MM.1S (cell line): ENCODE results near the gene RFTN1.

Experiments used
- EZH2 ChIP-seq: fragments of 300-600 bp; sonication (generic); optimal IDR thresholded peaks from 2 replicates; pipeline ENCODE3; 2017; ENCODE audit warnings: low read depth, mild to moderate bottlenecking, antibody characterized with exemption, low read length, mixed read lengths
- EZH2phosphoT487 ChIP-seq: fragments of 300-600 bp; sonication (generic); IDR thresholded peaks from 2 replicates; pipeline ENCODE4 v1.6.1; 2018; ENCODE audit warnings: antibody characterized with exemption, low read length
- TF ChIP-seq, protein P1 (sequence below): fragments of 300-600 bp; sonication (generic); IDR thresholded peaks from 2 replicates; pipeline ENCODE4 v1.5.1; 2016; ENCODE audit warnings: antibody characterized with exemption, low read length, mixed read lengths

- TF ChIP-seq, protein P1, sequence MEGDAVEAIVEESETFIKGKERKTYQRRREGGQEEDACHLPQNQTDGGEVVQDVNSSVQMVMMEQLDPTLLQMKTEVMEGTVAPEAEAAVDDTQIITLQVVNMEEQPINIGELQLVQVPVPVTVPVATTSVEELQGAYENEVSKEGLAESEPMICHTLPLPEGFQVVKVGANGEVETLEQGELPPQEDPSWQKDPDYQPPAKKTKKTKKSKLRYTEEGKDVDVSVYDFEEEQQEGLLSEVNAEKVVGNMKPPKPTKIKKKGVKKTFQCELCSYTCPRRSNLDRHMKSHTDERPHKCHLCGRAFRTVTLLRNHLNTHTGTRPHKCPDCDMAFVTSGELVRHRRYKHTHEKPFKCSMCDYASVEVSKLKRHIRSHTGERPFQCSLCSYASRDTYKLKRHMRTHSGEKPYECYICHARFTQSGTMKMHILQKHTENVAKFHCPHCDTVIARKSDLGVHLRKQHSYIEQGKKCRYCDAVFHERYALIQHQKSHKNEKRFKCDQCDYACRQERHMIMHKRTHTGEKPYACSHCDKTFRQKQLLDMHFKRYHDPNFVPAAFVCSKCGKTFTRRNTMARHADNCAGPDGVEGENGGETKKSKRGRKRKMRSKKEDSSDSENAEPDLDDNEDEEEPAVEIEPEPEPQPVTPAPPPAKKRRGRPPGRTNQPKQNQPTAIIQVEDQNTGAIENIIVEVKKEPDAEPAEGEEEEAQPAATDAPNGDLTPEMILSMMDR = no peak
- TF ChIP-seq EZH2phosphoT487 (no peak), EZH2 (no peak)
Measured at GRCh38 chr3:16331319-16331883, 182.1 kb downstream of the RFTN1 start.
